HCT116 (cell line): ENCODE results near the gene TANC1. TPM values are rescaled to one million over a fixed set of nuclear protein-coding genes. Genes with fewer than 3 reads are reported as not detected.

Experiments
- ATAC-seq: fragments of 200-7000 bp; cut with Tn5 transposase; 2 replicates; pipeline ENCODE4 v1.9.1; 2020; ENCODE audit warnings: mild to moderate bottlenecking, moderate library complexity
- BruUV-seq: library from RNA; stranded (reverse); fragments of 400-500 nt; replicated peaks from 2 replicates; lab custom pipeline; 2021; lab: Mats Ljungman, UMichigan
- CTCF ChIA-PET: fragments of 300-600 bp; sonication (Branson Sonifier 250); formaldehyde crosslinking; loops from one replicate; lab custom pipeline; 2021; ENCODE audit warnings: antibody characterized with exemption; lab: Charles Lee
- POLR2A ChIA-PET: fragments of 300-600, 350-600 bp; sonication (Branson Sonifier 250); formaldehyde crosslinking; loops from one replicate; lab custom pipeline; 2021; ENCODE audit warnings: antibody characterized with exemption; lab: Charles Lee
- RAD21 ChIA-PET, 2 experiments: fragments of 300-600 bp; sonication (Branson Sonifier 250); formaldehyde crosslinking; loops; one replicate each; lab custom pipeline; 2023; ENCODE audit warnings: low total read pairs in 2 of 2; ENCODE audit not compliant: uncharacterized antibody in 2 of 2, unreplicated experiment in 2 of 2, low non-redundant PET in 1 of 2; lab: Charles Lee
- DNase-seq: peaks from one replicate; pipeline ENCODE4 v3.0.0-alpha.2; 2010; ENCODE audit warnings: low read depth, low spot score
- H2AFZ ChIP-seq: fragments of 200-600 bp; shearing (Covaris generic), sonication (generic); 2 replicates; pipeline ENCODE4 v1.6.1; 2017; ENCODE audit warnings: low read depth, mixed run types, mixed read lengths, antibody characterized with exemption, low read length; ENCODE audit not compliant: poor library complexity, severe bottlenecking
- H3K27ac ChIP-seq: 2 replicates; pipeline ENCODE4 v1.5.1; 2012; ENCODE audit warnings: low read depth, low read length
- H3K27me3 ChIP-seq: fragments of 200-600 bp; sonication (generic); 2 replicates; pipeline ENCODE4 v1.6.1; 2016; ENCODE audit warnings: mixed run types, low read length, mixed read lengths; ENCODE audit not compliant: insufficient read depth
- H3K36me3 ChIP-seq, 2 experiments: fragments of 200-500 bp in 1 of 2; fragments of 200-600 bp in 1 of 2; sonication (Bioruptor generic) in 1 of 2; sonication (generic) in 1 of 2; 2 replicates each; pipeline versions ENCODE4 v1.5.1 to v1.6.1; 2014 to 2016; ENCODE audit warnings: low read length in 2 of 2, inconsistent platforms in 1 of 2, mixed read lengths in 1 of 2, mixed run types in 1 of 2; ENCODE audit not compliant: insufficient read depth in 2 of 2, control insufficient read depth in 1 of 2
- H3K4me1 ChIP-seq, 2 experiments: fragments of 200-600 bp in 1 of 2; sonication (generic) in 1 of 2; 2 replicates each; pipeline versions ENCODE4 v1.5.1 to v1.6.1; 2012 to 2017; ENCODE audit warnings: low read length in 2 of 2, inconsistent platforms in 1 of 2, mild to moderate bottlenecking in 1 of 2, mixed read lengths in 1 of 2, mixed run types in 1 of 2, moderate library complexity in 1 of 2; ENCODE audit not compliant: insufficient read depth in 2 of 2, control insufficient read depth in 1 of 2
- H3K4me2 ChIP-seq: fragments of 200-600 bp; sonication (generic); 2 replicates; pipeline ENCODE4 v1.6.1; 2017; ENCODE audit warnings: mixed run types, low read length, mixed read lengths
- H3K4me3 ChIP-seq, 2 experiments: fragments of 200-600 bp in 1 of 2; sonication (generic) in 1 of 2; replicated peaks in 1 of 2; 2 replicates each; pipeline ENCODE4 v1.5.1; 2011 to 2016; ENCODE audit warnings: low read length in 2 of 2, control low read depth in 1 of 2, low read depth in 1 of 2, mild to moderate bottlenecking in 1 of 2, mixed read lengths in 1 of 2, mixed run types in 1 of 2
- H3K79me2 ChIP-seq: fragments of 200-600 bp; sonication (generic); 2 replicates; pipeline ENCODE4 v1.6.1; 2017; ENCODE audit warnings: mild to moderate bottlenecking, mixed run types, low read length, moderate library complexity, mixed read lengths; ENCODE audit not compliant: insufficient read depth
- H3K9ac ChIP-seq: fragments of 200-600 bp; sonication (generic); 2 replicates; pipeline ENCODE4 v1.6.1; 2016; ENCODE audit warnings: low read length, mixed read lengths
- H3K9me2 ChIP-seq: fragments of 200-600 bp; sonication (generic), shearing (Covaris generic); 2 replicates; pipeline ENCODE4 v1.6.1; 2017; ENCODE audit warnings: mixed run types, mild to moderate bottlenecking, moderate library complexity; ENCODE audit not compliant: insufficient read depth
- H3K9me3 ChIP-seq, 2 experiments: fragments of 200-500 bp in 1 of 2; fragments of 200-600 bp in 1 of 2; sonication (Bioruptor generic) in 1 of 2; sonication (generic) in 1 of 2; 2 replicates each; pipeline ENCODE4 v1.6.1; 2014 to 2017; ENCODE audit warnings: low read length in 2 of 2, mixed read lengths in 2 of 2, inconsistent platforms in 1 of 2, low read depth in 1 of 2, mild to moderate bottlenecking in 1 of 2, mixed run types in 1 of 2, moderate library complexity in 1 of 2; ENCODE audit not compliant: control insufficient read depth in 1 of 2, insufficient read depth in 1 of 2
- H4K20me1 ChIP-seq: fragments of 200-600 bp; sonication (generic), shearing (Covaris generic); 2 replicates; pipeline ENCODE4 v1.6.1; 2017; ENCODE audit warnings: mixed run types, mild to moderate bottlenecking, moderate library complexity; ENCODE audit not compliant: insufficient read depth
- ATF3 ChIP-seq: IDR thresholded peaks from 2 replicates; pipeline ENCODE4 v1.6.1; 2012
- CEBPB ChIP-seq: IDR thresholded peaks from 2 replicates; pipeline ENCODE4 v1.6.1; 2012; ENCODE audit warnings: low read depth
- ELF1 ChIP-seq: IDR thresholded peaks from 2 replicates; pipeline ENCODE4 v1.6.1; 2012; ENCODE audit warnings: low read depth, borderline replicate concordance
- EZH2phosphoT487 ChIP-seq: fragments of 200-600 bp; IDR thresholded peaks from 2 replicates; pipeline ENCODE4 v1.6.1; 2018; ENCODE audit warnings: antibody characterized with exemption, borderline replicate concordance
- POLR2A ChIP-seq: IDR thresholded peaks from 2 replicates; pipeline ENCODE4 v1.7.0; 2011; ENCODE audit warnings: borderline replicate concordance; ENCODE audit not compliant: insufficient read depth, insufficient read length; ENCODE audit errors: extremely low read depth
- RAD21 ChIP-seq: IDR thresholded peaks from 2 replicates; pipeline ENCODE4 v1.6.1; 2012; ENCODE audit warnings: low read depth, mild to moderate bottlenecking
- SIN3A ChIP-seq: IDR thresholded peaks from 2 replicates; pipeline ENCODE4 v1.6.1; 2012; ENCODE audit warnings: low read depth
- SP1 ChIP-seq: IDR thresholded peaks from 2 replicates; pipeline ENCODE4 v1.6.1; 2012; ENCODE audit warnings: low read depth
- SRF ChIP-seq: IDR thresholded peaks from 2 replicates; pipeline ENCODE4 v1.6.1; 2012; ENCODE audit warnings: low read depth
- YY1 ChIP-seq: IDR thresholded peaks from 2 replicates; pipeline ENCODE4 v1.6.1; 2011; ENCODE audit warnings: low read length, low read depth, moderate library complexity, mild to moderate bottlenecking; ENCODE audit not compliant: insufficient replicate concordance; ENCODE audit errors: extremely low read depth
- ZBTB33 ChIP-seq: IDR thresholded peaks from 2 replicates; pipeline ENCODE4 v1.6.1; 2011; ENCODE audit warnings: mild to moderate bottlenecking, low read length, moderate library complexity; ENCODE audit not compliant: insufficient replicate concordance; ENCODE audit errors: extremely low read depth
- intact Hi-C: fragments of 100-400 bp; cut with micrococcal nuclease; formaldehyde crosslinking; loops from 2 replicates; pipeline ENCODE4 v1.10.0; 2022
- total RNA-seq: library from RNA; stranded (reverse); gene quantifications from one replicate; pipeline ENCODE4 v1.2.1, GENCODE V29; 2021; ENCODE audit not compliant: unreplicated experiment
- TF ChIP-seq, protein P1 (sequence below), 3 experiments: fragments of 200-600 bp in 1 of 3; sonication (generic) in 1 of 3; IDR thresholded peaks in 2 of 3; conservative IDR thresholded peaks in 1 of 3; 2 replicates each; pipeline ENCODE4 v1.5.1; 2012 to 2017; ENCODE audit warnings: low read depth in 2 of 3, low read length in 2 of 3, antibody characterized with exemption in 1 of 3, borderline replicate concordance in 1 of 3, control low read depth in 1 of 3, mild to moderate bottlenecking in 1 of 3, mixed read lengths in 1 of 3, mixed run types in 1 of 3, moderate library complexity in 1 of 3; ENCODE audit not compliant: insufficient read depth in 1 of 3

TANC1 gene
- total RNA-seq, 1 experiment from 2014 or later, result 15.1 TPM

DNA sequence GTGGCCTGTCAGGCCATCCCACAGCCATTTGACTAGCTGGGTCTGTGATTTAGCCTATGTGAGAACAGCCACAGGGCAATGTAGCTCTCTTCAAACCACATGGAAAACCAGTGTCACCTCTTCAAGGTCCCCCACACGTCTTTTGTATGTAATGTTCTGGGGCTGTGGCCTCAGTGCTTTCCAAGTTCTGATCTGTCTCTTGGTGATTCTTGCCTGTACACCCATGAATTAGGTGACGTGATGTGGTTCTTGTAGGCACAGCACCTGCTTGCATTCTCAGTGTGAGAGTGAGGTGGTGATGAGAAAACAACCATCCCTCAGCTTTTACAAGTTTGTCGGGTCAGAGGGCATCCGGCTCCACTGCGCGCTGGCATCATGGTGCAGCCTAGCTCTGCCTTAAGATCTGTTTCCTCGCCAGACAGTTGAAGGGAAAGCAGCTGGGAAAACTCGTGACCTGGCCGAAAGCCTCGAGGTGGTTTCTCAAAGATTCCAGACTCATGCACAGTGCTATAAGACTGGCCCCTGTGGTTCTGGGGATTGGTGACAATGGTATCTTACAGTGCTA lies 125.8 kb downstream of the TANC1 start:
- no TSS peak for BruUV-seq
- ChIA-PET RAD21 (no interaction called here), CTCF (no interaction called here), POLR2A (no interaction called here)
- Histone ChIP-seq H3K36me3 (no peaks in the 10 kb centered on the region), H3K9ac (no peak overlapping the region), H3K27ac (no peak overlapping the region), H3K4me3 (no peak overlapping the region), H3K4me1 (peaks cover 14 to 17% of the 10 kb centered on the region in 2 experiments), H3K27me3 (no peaks in the 10 kb centered on the region), H3K9me2 (no peaks in the 10 kb centered on the region), H2AFZ (no peak overlapping the region), H4K20me1 (no peaks in the 10 kb centered on the region), H3K9me3 (peaks cover 3 to 9% of the 10 kb centered on the region in 2 experiments; a peak in 2 of 4 replicates), H3K79me2 (peaks cover 4% of the 10 kb centered on the region; the same call in 1 of the 2 replicates), H3K4me2 (no peak overlapping the region)
- no peak for TF ChIP-seq ATF3
- TF ChIP-seq EZH2phosphoT487, result no peak
- no peak for TF ChIP-seq SRF
- TF ChIP-seq POLR2A, result no peak
- no peak for TF ChIP-seq YY1
- TF ChIP-seq SIN3A, result no peak
- TF ChIP-seq ELF1, result no peak
- TF ChIP-seq, protein P1, sequence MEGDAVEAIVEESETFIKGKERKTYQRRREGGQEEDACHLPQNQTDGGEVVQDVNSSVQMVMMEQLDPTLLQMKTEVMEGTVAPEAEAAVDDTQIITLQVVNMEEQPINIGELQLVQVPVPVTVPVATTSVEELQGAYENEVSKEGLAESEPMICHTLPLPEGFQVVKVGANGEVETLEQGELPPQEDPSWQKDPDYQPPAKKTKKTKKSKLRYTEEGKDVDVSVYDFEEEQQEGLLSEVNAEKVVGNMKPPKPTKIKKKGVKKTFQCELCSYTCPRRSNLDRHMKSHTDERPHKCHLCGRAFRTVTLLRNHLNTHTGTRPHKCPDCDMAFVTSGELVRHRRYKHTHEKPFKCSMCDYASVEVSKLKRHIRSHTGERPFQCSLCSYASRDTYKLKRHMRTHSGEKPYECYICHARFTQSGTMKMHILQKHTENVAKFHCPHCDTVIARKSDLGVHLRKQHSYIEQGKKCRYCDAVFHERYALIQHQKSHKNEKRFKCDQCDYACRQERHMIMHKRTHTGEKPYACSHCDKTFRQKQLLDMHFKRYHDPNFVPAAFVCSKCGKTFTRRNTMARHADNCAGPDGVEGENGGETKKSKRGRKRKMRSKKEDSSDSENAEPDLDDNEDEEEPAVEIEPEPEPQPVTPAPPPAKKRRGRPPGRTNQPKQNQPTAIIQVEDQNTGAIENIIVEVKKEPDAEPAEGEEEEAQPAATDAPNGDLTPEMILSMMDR (IDR thresholded peaks at IDR 0.05 in 2 of 3, conservative IDR thresholded peaks at IDR 0.05 in 1 of 3; ENCODE audit: borderline replicate concordance in 1 of 3, insufficient read depth in 1 of 3, low read depth in 2 of 3, low read length in 2 of 3), result no peak
- TF ChIP-seq CEBPB, result no peak
- TF ChIP-seq ZBTB33, result no peak
- no peak for TF ChIP-seq RAD21
- no peak for TF ChIP-seq SP1
- DNase-seq (no peak), ATAC-seq (no peak)
- intact Hi-C loops, result no loop called here
